Astrocyte (in vitro differentiated cells and primary cell): ENCODE results near the gene ARV1.

Experiments used
- EZH2 ChIP-seq: IDR thresholded peaks from 2 replicates; pipeline ENCODE4 v1.6.1; 2012; ENCODE audit warnings: mild to moderate bottlenecking, low read length, inconsistent platforms; ENCODE audit not compliant: insufficient read depth
- TF ChIP-seq, protein P1 (sequence below): IDR thresholded peaks from 2 replicates; pipeline ENCODE4 v1.5.1; 2011; ENCODE audit warnings: low read depth, mild to moderate bottlenecking, inconsistent platforms, low read length, moderate library complexity; ENCODE audit not compliant: insufficient read depth

DNA sequence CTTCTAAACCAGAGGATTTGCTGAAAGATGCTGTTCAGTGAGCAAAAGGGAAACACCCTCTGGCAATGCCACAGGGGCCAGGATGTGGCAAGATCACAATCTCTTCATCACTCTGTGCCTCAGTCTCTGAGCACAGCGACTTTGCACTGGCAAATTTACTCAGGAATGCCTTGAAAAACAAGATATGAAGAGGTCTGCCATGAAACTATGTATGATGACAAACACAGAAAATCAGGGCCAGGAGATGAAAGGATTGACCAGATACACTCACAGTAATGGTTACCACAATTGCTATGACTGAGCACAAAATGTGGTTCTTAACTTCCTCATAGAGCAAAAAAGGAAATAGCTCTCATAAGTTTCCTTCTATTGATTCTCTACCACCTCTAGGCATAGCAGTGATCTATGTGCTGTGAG, 6.0 kb upstream of the ARV1 start:
- TF ChIP-seq, protein P1, sequence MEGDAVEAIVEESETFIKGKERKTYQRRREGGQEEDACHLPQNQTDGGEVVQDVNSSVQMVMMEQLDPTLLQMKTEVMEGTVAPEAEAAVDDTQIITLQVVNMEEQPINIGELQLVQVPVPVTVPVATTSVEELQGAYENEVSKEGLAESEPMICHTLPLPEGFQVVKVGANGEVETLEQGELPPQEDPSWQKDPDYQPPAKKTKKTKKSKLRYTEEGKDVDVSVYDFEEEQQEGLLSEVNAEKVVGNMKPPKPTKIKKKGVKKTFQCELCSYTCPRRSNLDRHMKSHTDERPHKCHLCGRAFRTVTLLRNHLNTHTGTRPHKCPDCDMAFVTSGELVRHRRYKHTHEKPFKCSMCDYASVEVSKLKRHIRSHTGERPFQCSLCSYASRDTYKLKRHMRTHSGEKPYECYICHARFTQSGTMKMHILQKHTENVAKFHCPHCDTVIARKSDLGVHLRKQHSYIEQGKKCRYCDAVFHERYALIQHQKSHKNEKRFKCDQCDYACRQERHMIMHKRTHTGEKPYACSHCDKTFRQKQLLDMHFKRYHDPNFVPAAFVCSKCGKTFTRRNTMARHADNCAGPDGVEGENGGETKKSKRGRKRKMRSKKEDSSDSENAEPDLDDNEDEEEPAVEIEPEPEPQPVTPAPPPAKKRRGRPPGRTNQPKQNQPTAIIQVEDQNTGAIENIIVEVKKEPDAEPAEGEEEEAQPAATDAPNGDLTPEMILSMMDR, result no peak
- no peak for TF ChIP-seq EZH2
